Panc1 (cell line): ENCODE results near the gene MYO3B. TPM values are rescaled to one million over a fixed set of nuclear protein-coding genes. Genes with fewer than 3 reads are reported as not detected.

Source experiments
- ATAC-seq: fragments of 200-7000 bp; cut with Tn5 transposase; 2 replicates; pipeline ENCODE4 v1.9.1; 2020; ENCODE audit warnings: mild to moderate bottlenecking, moderate library complexity
- BruUV-seq: library from RNA; stranded (reverse); fragments of 400-500 nt; replicated peaks from 2 replicates; lab custom pipeline; 2021; lab: Mats Ljungman, UMichigan
- CTCF ChIA-PET: fragments of 300-600 bp; sonication (Branson Sonifier 250); formaldehyde crosslinking; loops from one replicate; lab custom pipeline; 2022; ENCODE audit warnings: antibody characterized with exemption; lab: Charles Lee
- POLR2A ChIA-PET: fragments of 300-600 bp; sonication (Branson Sonifier 250); formaldehyde crosslinking; loops from one replicate; lab custom pipeline; 2022; ENCODE audit warnings: antibody characterized with exemption; lab: Charles Lee
- DNase-seq: peaks from one replicate; pipeline ENCODE4 v3.0.0-alpha.2; 2010; ENCODE audit warnings: low read depth, low spot score
- H3K27ac ChIP-seq: 2 replicates; pipeline ENCODE4 v1.5.1; 2011; ENCODE audit warnings: mild to moderate bottlenecking, low read length, inconsistent platforms
- H3K27me3 ChIP-seq: fragments of 200-500 bp; sonication (Bioruptor generic); 2 replicates; pipeline ENCODE4 v1.6.0; 2014; ENCODE audit warnings: low read length, inconsistent platforms; ENCODE audit not compliant: control insufficient read depth, insufficient read depth
- H3K36me3 ChIP-seq: fragments of 200-500 bp; sonication (Bioruptor generic); 2 replicates; pipeline ENCODE4 v1.5.1; 2014; ENCODE audit warnings: inconsistent platforms, mild to moderate bottlenecking, low read length, moderate library complexity; ENCODE audit not compliant: control insufficient read depth, insufficient read depth
- H3K4me1 ChIP-seq: 2 replicates; pipeline ENCODE4 v1.5.1; 2011; ENCODE audit warnings: inconsistent platforms, mild to moderate bottlenecking, low read length, moderate library complexity; ENCODE audit not compliant: control insufficient read depth, insufficient read depth
- H3K4me3 ChIP-seq, 2 experiments: 2 replicates each; pipeline ENCODE4 v1.5.1; 2011 to 2012; ENCODE audit warnings: low read depth in 2 of 2, low read length in 2 of 2, mild to moderate bottlenecking in 2 of 2, inconsistent platforms in 1 of 2, moderate library complexity in 1 of 2
- H3K9me3 ChIP-seq: fragments of 200-500 bp; sonication (Bioruptor generic); 2 replicates; pipeline ENCODE4 v1.5.1; 2014; ENCODE audit warnings: low read depth, mild to moderate bottlenecking, inconsistent platforms, low read length, moderate library complexity; ENCODE audit not compliant: control insufficient read depth, insufficient read depth
- CTCF ChIP-seq: fragments of 450-650 bp; IDR thresholded peaks from 2 replicates; pipeline ENCODE4 v1.5.1; 2017; ENCODE audit warnings: mild to moderate bottlenecking
- POLR2AphosphoS5 ChIP-seq: IDR thresholded peaks from 2 replicates; pipeline ENCODE4 v1.6.1; 2012; ENCODE audit warnings: mild to moderate bottlenecking, low read depth, low read length, moderate library complexity
- REST ChIP-seq, 2 experiments: IDR thresholded peaks; 2 replicates each; pipeline ENCODE4 v1.6.1; 2011 to 2012; ENCODE audit warnings: low read depth in 2 of 2, control low read depth in 1 of 2, low read length in 1 of 2, mild to moderate bottlenecking in 1 of 2, moderate library complexity in 1 of 2; ENCODE audit not compliant: insufficient read depth in 1 of 2
- SIN3A ChIP-seq: IDR thresholded peaks from 2 replicates; pipeline ENCODE4 v1.6.1; 2012; ENCODE audit warnings: low read depth, mild to moderate bottlenecking, low read length, moderate library complexity, borderline replicate concordance; ENCODE audit not compliant: insufficient read depth
- TCF7L2 ChIP-seq: IDR thresholded peaks from 2 replicates; pipeline ENCODE4 v1.6.1; 2011; ENCODE audit warnings: mild to moderate bottlenecking, low read depth, low read length, inconsistent platforms
- in situ Hi-C: cut with HindIII; loops from 2 replicates; pipeline ENCODE4 v1.10.0; 2016; ENCODE audit warnings: low sequenced_read_pairs, low pct_unique_long_range_greater_than_20kb
- intact Hi-C: fragments of 100-400 bp; cut with micrococcal nuclease; formaldehyde crosslinking; loops from one replicate; pipeline ENCODE4 v1.10.0; 2022; ENCODE audit not compliant: unreplicated experiment
- total RNA-seq: library from RNA; stranded (reverse); gene quantifications from one replicate; pipeline ENCODE4 v1.2.1, GENCODE V29; 2021; ENCODE audit not compliant: unreplicated experiment

Gene MYO3B
- total RNA-seq, 1 experiment from 2014 or later, result 0.05 TPM

GRCh38 chr2:170229125-170229524 is 51.2 kb downstream of the MYO3B start:
- DNase-seq, result no peak
- no peak overlapping the region for H3K27ac ChIP-seq
- no peaks in the 10 kb centered on the region for H3K36me3 ChIP-seq
- TF ChIP-seq SIN3A (no peak), POLR2AphosphoS5 (no peak), REST (IDR thresholded peaks at IDR 0.05; ENCODE audit: insufficient read depth in 1 of 2, low read depth in 2 of 2, low read length in 1 of 2) (no peak), TCF7L2 (no peak)
- no TSS peak for BruUV-seq
- no peak for ATAC-seq
- intact Hi-C loops (loop anchor here (10.0 kb wide), 1 partner anchor 284 kb away; no protein-coding TSS in a partner anchor), in situ Hi-C loops (no loop called here)
- no peaks in the 10 kb centered on the region for H3K9me3 ChIP-seq
- H3K27me3 ChIP-seq, result no peaks in the 10 kb centered on the region
- CTCF ChIA-PET, result no interaction called here
- POLR2A ChIA-PET, result interaction anchor here (0.6 kb wide), 1 partner anchor 67 kb away, joined by 5 read pairs; no protein-coding TSS in a partner anchor
- H3K4me1 ChIP-seq, result no peaks in the 10 kb centered on the region
- H3K4me3 ChIP-seq, result no peak overlapping the region

GRCh38 chr2:170229744-170230143 is 51.8 kb downstream of the MYO3B start:
- no peak for DNase-seq
- Histone ChIP-seq H3K27ac (no peak overlapping the region), H3K27me3 (no peaks in the 10 kb centered on the region), H3K9me3 (no peaks in the 10 kb centered on the region), H3K4me3 (no peak overlapping the region), H3K4me1 (no peaks in the 10 kb centered on the region), H3K36me3 (no peaks in the 10 kb centered on the region)
- BruUV-seq, result no TSS peak
- ATAC-seq, result no peak
- CTCF ChIA-PET, result interaction anchor here (0.6 kb wide), 1 partner anchor 68 kb away, joined by 8 read pairs; no protein-coding TSS in a partner anchor
- TF ChIP-seq TCF7L2 (no peak), CTCF (no peak), POLR2AphosphoS5 (no peak), REST (IDR thresholded peaks at IDR 0.05; ENCODE audit: insufficient read depth in 1 of 2, low read depth in 2 of 2, low read length in 1 of 2) (no peak), SIN3A (no peak)
- in situ Hi-C loops, result no loop called here
- POLR2A ChIA-PET, result no interaction called here
- intact Hi-C loops, result loop anchor here (10.0 kb wide), 1 partner anchor 285 kb away; no protein-coding TSS in a partner anchor
